HG03439 (cell line): ENCODE data around the gene POLQ.
"Not testable (repeated sequence)": the region's sequence is repeated elsewhere in the genome, so short reads cannot be mapped to it uniquely, and the experiment has no call there.

ENCODE experiments used
- ATAC-seq: cut with Tn5 transposase; IDR thresholded peaks from one replicate; pipeline ENCODE4 v1.9.1; 2021; ENCODE audit warnings: mild to moderate bottlenecking, moderate library complexity; ENCODE audit not compliant: unreplicated experiment

Gene POLQ

DNA sequence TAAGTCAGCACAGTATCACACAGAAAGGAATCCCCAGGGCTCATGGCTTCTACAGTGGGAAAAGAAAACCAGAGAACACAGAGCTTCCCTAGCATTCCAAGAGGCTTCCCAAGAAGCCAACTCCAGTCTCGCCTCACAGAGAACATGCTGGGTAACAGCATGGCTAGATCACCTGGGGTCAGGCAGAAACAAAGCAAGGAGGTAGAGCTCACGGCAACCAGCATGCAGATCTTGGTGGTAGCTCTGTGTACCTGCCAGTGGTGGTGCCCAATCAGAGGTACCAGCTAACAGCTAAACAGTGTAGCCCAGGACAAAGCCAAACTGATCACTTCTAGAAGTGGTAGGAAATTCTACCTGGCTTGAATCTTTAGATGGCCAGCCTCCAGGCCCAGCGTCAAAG, 31.3 kb downstream of the POLQ start:
- no peak for ATAC-seq

DNA sequence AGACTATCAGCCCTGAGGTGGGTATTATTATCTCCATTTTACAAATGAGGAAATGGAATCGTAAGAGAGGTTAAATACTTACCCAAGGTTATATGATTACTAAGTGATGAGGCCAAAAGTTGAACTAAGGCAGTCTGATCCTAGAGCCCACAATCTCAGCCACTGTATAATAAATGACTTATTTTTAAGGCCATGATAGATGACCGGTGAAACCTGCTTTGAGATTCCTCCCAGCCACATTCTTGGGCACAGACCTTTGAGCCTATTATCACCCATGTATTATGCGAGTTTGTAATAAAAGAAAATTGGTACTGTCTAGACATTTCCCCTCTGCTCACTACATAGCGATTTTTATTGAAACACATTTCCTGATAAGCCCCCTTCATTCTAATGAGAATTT, 37.4 kb downstream of the POLQ start:
- ATAC-seq, result no peak

DNA sequence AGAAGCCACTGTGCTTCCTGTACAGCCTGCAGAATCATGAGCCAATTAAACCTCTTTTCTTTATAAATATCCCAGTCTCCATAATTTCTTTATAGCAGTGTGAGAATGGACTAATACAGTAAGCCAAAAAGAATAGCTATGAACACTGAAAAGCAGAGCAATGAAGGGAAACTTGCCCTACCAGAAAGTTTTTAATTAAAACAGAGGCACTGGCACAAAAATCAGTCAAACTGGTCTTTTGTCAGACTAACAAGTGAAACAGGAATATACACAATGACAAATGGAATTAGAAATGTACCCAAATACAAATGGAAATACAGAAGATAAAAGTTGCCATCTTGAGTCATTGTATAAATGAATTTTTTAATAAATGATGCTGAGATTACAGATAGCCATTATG, 40.5 kb downstream of the POLQ start:
- no peak for ATAC-seq

DNA sequence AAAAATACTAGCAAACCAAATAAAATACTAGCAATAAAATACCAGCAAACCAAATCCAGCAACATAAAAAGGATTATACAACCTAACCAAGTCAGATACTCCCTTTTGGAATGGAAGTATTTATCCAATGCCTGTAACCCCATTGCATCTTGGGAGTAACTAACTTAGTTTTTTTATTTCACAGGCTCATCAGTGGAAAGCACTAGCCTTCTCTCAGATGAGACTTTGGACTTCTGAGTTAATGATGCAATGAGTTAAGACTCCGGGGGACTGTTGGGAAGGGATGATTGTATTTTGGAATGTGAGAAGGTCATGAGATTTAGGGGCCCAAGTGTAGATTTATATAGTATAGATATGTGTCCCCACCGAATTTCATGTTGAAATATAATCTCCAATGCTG, 41.2 kb downstream of the POLQ start:
- no peak for ATAC-seq

DNA sequence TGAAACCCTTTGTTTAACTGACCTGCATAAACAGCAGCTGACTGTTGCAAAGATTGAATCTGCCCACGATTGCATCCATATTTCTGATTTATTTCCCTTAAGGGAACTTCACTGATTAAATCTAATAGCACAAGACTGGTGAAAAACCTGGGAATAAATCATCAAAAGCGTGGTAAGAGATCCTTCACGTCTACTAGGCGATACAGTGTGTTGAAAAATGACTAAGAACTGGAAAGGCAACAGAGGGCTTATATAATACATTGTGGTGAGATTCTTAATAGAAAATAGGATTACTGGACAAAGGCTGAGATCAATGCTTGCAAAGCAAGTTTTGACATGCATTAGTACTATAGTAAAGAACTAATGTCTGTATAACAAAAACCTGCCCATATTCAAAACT, 49.0 kb downstream of the POLQ start:
- no peak for ATAC-seq

DNA sequence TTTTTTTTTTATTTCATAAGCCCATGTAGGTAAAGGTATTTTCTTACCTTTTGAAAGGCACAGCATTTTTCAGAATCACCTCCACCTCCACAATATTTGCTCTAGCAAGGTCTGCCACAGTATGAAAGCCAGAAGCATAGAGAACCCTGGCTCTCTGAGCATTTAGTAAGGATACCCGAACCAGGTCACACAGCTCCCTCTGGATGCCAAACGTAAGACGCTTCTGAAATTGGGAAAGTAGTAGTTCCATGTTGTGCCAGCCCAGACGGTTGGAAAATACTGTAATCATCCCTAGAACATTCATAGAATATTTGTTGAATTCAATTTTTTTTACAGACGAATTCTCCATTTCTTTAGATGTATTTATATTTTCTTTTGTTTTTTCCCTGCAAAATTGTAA, 52.4 kb downstream of the POLQ start:
- ATAC-seq, result no peak

DNA sequence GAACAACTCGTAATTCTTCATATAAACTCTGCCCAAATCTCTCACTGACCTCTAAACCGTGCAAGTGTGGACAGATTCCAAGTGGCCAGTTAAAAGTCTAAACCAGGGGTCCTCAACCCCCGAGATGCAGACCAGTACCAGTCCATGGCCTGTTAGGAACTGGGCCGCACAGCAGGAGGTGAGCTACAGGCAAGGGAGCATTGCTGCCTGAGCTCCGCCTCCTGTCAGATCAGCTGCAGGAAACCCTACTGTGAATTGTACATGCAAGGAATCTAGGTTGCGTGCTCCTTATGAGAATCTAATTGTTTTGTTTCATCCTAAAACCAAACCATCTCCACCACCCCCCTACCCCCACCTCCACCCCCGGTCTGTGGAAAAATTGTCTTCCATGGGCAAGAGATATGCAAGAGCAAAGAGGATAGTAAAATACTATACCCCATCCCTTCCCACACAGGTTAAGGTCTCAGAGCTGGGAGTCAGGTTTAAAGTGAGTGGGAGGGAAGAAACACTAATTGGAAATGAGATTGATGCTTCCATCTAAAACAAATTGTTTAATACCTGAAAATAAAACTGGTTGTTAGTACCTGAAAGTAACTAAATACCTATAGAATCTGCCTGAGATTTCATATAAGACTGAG, 54.0 kb downstream of the POLQ start:
- no peak for ATAC-seq

DNA sequence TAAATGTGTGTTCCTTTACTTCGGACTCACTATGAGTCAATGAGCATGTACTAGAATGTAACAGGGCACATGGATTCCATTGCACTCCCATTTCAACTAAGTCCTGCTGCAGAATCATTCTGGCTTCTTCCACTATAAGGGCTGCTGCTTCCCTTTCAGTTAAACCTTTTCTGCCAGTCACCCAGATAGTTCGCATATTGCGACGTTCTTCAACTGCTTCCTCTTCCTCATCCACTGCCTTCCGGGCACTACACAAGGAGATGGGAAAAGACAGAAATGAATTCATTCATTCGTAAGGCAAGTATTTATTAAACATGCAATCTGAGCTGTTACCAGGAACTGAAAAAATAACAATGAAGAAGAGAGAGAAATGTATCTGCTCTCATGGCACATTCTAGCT, 55.6 kb downstream of the POLQ start:
- ATAC-seq, result no peak

DNA sequence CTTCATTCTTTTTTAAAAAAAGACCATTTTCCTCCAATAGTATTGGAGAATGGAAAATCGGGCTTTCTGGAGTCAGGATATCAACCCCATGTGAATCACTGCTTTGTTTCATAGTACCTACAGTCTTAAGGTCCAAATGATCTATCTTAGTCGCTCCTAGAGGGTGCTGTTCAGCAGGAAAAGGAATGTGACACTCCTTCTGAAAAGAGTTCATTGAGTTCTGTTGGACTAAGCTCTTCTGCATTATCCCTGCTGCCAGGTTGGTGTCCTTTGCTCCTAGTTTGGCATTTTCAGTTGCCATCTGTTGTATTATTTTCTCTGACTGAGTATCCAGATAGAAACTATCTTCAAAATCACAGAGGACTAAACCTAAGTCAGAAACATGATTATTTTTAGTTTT, 57.2 kb downstream of the POLQ start:
- ATAC-seq, result no peak

DNA sequence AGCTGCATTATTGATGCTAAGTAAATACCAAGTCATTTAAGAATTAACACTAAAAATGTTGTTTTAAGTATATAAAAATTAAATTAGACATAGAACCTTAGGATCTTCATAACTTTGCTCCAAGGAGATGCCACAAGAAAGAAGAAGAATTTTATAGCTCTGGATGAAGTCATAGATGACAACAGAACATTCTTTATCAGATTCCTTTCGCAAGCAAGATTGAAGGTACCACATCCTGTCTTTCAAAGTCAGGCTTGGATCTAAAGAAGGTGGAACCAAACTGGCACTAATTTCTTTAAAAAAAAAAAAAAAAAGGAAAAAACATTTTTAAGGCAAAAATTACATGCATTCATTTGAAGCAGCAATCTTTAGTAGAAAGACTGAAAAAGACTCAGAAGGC, 62.5 kb downstream of the POLQ start:
- no peak for ATAC-seq

DNA sequence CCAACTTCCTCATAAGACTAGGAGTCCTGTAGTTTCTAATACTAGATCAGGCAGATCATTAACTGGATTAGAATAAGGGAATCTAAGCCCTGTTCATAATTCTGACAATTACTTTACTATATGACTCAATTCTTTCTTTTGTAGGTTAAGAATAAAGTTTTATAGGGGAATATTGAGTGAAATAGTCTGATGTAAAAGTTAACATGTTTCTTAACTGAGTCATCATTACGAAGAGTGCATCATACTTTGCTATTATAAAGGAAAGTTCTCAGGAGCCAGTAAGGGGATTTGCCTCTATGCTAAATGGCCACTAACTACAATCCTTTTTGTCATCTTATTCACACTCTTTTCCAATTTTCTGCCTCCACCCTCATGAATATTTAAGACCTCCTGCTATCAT, 63.1 kb downstream of the POLQ start:
- no peak for ATAC-seq

DNA sequence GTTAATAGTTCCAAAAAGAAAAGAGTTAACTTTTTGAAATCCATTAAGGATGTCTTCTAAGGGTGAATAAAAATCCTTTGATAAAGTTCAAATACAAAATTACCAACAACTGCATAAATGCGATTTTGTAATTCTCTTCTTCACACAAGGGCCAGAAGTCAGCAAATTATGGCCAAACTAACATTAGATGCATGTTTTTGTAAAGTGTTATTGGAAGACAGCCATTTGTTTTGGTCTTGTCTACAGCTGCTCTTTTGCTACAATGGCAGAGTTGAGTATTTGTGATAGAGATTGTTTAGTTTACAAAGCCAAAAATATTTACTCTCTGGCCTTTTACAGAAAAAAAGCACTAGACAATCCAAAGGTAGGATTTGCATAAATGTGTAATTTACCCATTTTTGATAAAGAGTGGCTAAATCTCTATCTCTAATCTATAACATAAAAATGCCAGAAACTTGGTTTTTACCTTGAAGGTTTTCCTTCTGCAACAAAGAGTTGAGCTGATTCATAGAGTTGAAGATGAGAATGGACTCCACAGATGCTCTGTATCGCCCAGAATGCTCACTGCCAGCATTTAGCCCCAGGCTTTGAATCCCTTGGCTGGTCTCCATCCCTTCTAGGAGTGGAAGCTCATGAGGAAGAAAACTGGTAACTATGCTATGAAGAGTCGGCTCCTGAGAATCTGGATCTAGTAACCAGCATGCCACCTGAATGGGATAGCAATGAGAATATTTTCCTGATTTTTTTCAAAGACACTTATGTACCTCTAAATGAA, 64.5 kb downstream of the POLQ start:
- ATAC-seq, result no peak

DNA sequence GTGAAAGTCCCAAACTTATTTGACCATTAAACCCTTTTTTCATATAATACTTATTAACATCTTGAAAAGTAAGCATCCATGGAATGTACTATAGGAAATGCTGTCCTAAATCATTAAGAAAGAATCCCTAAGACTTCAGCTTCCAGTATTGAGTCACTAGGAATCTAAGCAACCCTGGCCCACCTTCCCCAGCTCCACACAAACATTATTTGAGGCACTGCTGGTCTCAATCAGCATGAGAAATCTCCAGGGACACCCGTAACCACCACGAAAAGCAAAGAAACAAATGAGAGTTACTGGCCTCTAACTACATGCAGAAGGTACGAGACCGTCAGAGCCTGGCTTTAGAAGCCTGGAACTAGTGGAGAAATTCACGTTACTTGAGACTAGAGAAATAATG, 68.2 kb downstream of the POLQ start:
- no peak for ATAC-seq

DNA sequence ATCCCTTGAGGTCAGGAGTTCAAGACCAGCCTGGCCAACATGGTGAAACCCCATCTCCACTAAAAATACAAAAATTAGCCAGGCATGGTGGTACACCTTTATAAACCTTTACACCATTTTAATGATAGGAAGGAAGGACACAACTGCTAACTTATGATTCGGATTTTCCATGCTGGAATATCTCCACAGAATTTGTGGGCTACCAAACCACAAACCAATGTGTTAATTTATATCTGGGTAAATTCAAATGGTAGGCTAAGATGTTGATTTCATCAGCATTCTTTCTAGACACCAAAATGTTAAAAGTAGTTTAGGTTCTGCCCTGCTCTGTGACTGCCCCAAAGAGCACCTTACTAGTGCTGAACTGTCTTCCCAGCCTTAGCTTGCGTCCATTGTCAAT, 72.8 kb downstream of the POLQ start:
- ATAC-seq, result no peak

DNA sequence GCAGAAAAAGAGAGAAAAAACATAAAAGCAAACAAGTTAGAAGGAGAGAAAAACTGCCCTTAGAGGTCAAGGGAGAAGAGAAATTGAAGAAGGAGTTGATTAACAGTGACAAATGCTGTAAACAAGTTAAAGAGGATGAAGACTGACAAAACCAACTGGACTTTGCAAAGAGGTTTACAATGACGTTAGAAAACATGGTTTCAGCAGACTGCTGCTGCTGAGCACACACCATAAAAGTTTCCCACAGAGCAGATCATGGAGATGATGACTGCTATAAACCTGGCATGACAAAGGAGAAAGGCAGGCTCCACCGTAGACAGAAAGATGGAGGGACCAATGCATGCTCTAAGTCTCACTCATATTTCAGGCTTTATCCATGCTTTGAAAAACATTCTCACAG, 78.7 kb downstream of the POLQ start:
- no peak for ATAC-seq

DNA sequence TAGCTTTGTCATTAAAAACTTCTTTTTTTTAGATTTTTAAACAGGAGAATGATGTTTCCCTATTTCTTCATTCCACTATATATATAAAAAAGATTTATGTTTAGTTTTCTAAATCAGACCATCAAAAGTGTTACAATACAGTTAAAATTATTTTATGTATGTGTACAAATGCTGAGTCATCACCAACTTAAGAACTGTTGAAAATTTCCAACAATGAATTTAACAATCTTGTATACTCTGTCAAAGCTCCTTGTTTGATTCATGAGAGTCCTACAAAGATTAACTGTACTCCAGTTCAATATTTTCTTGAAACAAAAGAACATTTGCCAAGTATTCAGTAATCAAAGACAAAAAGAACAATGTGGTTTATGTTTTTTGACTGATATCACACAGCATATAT, 82.0 kb downstream of the POLQ start:
- no peak for ATAC-seq

DNA sequence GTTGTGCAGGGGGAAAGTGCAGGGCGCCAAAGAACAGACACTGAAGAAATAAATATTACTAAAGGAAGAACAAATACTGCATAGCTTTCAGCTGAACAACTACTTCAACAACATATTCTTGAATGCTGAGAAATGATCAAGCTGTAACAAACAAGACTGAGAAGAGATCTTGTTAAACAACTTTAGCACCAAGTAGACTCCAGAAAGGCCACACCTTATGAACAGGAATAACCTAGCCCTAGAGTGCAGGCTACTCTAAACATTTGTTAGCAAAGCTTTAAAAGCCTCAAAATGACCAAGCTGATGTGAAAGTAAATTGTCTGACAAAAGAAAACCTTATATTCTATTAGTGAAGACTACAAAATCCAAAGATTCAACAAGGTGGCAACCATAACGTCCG, 83.2 kb downstream of the POLQ start:
- ATAC-seq, result no peak

DNA sequence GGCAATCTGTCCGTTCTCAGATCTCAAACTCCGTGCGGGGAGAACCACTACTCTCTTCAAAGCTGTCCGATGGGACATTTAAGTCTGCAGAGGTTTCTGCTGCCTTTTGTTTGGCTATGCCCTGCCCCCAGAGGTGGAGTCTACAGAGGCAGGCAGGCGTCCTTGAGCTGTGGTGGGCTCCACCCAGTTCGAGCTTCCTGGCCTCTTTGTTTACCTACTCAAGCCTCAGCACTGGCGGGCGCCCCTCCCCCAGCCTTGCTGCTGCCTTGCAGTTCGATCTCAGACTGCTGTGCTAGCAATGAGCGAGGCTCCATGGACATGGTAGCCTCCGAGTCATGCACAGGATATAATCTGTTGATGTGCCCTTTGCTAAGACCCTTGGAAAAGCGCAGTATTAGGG, 94.0 kb downstream of the POLQ start:
- not testable (repeated sequence) for ATAC-seq

DNA sequence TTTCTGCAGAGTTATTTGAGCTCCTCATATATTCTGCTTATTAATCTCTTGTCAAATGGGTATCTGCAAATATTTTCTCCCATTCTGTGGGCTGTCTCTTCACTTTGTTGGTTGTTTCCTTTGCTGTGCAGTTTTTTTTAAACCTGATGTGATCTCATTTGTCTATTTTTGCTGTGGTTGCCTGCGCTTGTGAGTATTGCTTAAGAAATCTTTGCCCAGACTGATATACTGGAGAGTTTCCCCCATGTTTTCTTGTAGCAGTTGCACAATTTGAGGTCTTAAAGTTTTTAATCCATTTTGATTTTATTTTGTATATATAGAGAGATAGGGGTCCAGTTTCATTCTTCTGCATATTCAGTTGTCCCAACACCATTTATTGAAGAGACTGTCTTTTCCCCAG, 102.3 kb downstream of the POLQ start:
- ATAC-seq, result no peak

DNA sequence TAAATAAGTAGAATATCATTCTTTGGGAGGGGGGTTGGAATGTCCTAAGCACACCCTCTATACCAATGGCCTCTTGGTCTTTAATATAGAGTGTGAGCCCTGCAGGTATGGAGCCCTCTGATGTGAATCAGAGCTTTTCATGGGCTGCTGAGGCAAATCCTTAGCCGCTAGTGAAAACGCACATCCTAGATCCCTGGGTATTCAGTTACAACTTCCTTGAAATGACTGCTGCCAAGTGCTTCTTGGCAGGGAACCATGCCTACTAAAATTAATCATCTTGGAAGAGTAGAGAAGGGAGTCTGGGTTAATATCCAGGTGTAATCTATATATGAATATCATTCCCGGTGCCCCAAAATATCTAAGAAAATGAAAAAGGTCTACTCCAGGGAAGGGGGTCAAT, 109.1 kb downstream of the POLQ start:
- ATAC-seq, result no peak

DNA sequence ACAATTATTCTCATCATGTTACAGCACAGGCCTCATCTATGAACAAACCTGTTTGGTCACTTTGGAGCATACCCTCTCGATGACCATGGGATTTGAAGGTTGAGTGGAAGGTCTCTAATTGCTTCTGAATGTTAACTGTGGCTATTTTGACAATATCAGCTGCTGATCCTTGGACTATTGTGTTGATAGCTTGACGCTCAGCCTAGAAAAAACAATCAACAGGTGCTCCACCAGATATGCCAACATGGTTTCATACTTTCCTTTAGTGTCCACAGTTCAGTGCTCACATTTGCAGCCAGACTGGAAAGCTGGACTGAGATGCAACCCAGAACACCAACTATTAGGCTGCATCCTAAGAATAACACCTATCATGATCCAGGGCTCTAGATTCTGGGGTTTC, 109.7 kb downstream of the POLQ start:
- no peak for ATAC-seq

DNA sequence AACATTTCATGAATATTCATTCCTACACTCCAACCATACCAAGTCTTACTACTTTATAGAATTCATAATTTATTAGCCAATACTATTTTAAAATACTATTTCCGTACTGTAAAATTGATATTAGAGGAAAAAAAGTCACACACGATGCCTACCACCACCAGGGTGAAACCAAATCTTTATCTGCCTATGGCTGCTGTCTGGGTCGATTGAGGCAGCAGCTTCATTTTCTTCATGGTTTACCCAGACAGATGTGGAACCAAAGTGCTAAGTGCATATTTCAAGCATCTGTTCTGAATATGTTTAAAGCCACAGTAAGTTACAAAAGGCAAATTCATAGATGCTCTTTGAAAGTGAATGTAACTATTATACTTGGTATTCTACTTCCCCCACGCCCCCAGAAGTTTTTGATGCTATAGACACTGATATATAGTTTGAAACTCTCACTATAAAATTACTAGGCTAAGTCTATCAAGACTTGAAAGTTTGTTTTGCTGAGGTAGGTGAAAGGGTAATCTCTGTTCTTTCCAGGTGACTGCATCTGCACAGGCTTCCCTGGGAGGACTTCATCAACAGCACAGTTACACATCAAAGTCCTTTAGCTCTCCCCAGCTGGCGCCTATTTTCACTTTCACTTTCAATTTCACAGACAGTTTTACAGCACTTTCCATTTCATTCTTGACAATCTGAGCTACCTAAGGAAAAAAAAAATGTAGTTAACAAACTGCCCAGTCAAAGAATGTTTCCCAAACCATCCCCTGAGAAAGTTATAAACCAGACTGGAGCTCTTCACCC, 113.9 kb downstream of the POLQ start:
- ATAC-seq, result peak; percentile 85
